Right lobe of liver (tissue), 4 donors: ENCODE measurements around the gene VKORC1L1.
"Not testable (repeated sequence)": the region's sequence is repeated elsewhere in the genome, so short reads cannot be mapped to it uniquely, and the experiment has no call there.

ENCODE experiments used
- CTCF ChIP-seq, 4 donors: fragments of 200-600 bp in 3 of 4; fragments of 450-650 bp in 1 of 4; IDR thresholded peaks; one replicate each; pipeline versions ENCODE4 v1.5.1 to v1.8.0; 2016 to 2022; ENCODE audit warnings: antibody characterized with exemption in 4 of 4, mild to moderate bottlenecking in 2 of 4
- POLR2A ChIP-seq: fragments of 450-650 bp; IDR thresholded peaks from one replicate; pipeline ENCODE4 v1.6.1; 2017; ENCODE audit warnings: antibody characterized with exemption, mild to moderate bottlenecking
- donor health status: DM: no; HTN: no; CAD: no.
- donor health status: DM: no; HTN: no; CAD: no.
- donor health status: DM: no; HTN: yes; CAD: no.

GRCh38 chr7:65889722-65890121 is 16.8 kb downstream of the VKORC1L1 start:
- not testable (repeated sequence) for TF ChIP-seq POLR2A; CTCF (IDR thresholded peaks at IDR 0.05)
